Measurements from ENCODE around the gene DAPK1.

DAPK1 gene

GRCh38 chr9:87497604-87498045, at the start of gene DAPK1:
Gene DAPK1 (plus strand): TSS chr9:87497867. CDS start chr9:87499078, 1,211 bp downstream.
- DNase-seq (ENCODE audit: low read depth in 2 of 2): no peak

GRCh38 chr9:87451149-87451548, 46.5 kb upstream of the DAPK1 start:
- DNase-seq (ENCODE audit: low read depth in 2 of 2): no peak

DNA sequence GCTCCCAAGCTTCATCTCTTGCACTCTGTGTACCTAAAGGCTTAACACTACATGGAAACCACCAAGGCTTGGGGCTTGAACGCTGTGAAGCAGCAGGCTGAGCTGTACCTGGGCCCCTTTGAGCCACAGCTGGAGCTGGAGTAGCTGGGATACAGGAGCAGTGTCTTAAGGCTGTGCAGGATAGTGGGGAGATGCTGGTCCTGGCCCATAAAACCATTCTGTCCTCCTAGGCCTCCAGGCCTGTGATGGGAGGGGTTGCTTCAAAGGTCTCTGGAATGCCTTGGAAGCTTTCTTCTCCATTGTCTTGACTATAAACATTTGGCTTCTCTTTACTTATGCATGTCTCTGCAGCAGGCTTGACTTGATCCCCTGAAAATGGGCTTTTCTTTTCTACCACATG, 42.3 kb upstream of the DAPK1 start:
- no peak for DNase-seq (ENCODE audit: low read depth in 2 of 2)

DNA sequence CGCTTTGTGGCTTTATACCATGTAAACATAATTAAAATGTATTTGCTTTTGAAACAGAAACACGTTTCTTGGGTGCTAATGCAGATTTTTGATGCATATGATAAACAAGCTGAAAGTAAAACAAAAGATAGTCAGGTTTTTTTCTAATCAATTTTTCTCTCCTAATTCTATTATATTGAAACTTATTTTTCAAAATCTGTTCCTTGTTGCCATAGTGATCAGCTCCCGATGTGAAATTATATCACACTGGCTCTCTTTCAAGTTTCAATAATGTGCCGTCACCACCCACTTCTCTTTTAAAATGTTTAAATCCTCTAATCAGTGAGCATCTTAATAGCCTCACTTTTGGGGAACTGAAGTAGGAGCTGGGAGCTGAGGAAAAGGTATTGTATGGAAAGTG, 36.4 kb upstream of the DAPK1 start:
- no peak for DNase-seq (ENCODE audit: low read depth in 2 of 2)

DNA sequence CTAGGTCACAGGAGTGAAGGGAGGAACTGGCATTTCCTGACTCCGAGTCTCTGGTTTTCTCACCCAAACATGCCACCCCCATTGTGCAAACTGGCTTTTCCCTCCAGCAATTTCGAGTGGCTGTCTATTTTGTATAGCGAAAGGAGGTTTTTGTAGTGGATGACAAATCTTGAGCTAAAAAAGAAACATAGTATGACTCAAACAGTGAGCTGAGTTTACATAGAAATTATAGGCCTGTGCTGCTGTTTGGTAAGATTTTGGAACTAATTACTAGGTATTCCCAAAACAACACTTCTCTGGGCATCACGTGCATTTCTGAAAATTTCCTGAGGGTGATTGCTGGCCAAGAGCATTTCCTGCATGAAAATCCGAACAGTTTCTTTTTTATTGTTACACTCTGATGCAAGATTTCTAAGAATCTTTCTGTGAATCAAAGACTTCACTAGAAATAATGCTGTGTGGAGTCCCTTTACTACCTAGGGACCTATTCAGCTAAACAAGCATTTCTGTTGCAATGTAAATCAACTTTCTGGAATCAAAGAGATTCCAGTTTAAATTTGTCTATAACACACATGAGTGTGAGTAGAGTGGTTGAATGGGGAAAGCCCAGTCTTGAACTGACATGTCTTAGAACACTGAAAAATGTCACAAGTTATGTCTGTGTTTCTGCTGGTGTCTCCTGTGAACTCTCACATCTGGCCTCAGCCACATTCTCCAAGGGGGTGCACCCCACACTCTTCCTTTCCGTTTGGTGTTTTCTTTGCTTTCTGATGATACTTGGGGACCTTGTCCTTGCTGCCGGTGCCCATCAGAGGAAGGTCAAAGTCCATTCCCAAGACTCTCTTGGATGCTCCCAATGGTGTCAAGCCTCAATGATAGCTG, 33.3 kb upstream of the DAPK1 start:
- no peak for DNase-seq (ENCODE audit: low read depth in 2 of 2)

GRCh38 chr9:87464992-87465378, 32.7 kb upstream of the DAPK1 start:
- no peak for DNase-seq (ENCODE audit: low read depth in 2 of 2)

DNA sequence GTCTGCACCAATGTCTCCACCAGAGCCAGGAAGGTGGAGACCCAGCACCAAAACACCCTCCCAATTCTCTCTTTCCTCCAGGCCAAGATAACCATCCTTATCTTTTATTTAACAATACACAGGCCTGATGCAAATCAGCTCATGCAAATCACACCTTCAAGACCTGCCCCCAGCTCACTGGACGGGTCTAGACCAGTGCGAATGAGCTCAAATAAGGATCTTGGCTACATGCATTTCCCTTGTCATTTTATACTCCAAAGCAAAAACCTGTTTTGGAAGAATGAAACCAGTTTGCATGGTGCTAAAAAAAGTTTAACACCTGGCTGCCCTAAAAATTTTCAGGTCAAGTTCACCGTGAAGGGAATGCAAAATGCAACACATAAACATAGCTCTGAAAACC, 31.9 kb upstream of the DAPK1 start:
- DNase-seq (ENCODE audit: low read depth in 2 of 2): no peak

- DNase-seq (ENCODE audit: low read depth in 2 of 2): no peak
Measured at GRCh38 chr9:87467187-87467586, 30.5 kb upstream of the DAPK1 start.

DNA sequence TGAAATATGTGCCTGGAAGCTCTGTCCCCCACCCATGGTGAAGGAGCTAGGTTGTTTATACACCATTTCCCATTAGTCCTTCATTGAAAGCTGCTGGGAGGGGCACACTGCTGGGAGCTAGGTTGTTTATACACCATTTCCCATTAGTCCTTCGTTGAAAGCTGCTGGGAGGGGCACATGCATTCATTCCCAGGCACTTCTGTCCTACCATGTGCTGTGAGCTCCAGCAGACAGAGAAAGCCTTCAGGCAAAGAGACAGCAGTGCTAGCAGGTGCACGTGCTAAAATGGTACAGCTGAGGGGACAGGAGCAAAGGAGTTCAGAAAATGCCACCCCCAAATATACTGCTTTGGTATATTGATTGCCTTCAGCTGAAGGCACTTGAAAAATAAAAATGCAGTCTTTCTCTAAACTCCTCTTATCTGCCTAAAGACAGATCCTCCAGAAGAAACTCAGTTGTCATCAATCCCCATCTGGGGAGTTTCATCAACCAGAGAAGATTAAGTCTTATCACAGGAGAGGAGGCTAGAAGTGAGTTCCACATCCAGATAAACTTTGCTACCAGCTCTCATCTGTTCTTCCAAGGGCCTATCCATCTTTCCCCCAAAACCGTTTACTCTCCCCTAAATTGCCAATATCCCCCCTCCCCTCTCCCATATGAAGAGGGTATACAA, 27.7 kb upstream of the DAPK1 start:
- DNase-seq (ENCODE audit: low read depth in 2 of 2): no peak

GRCh38 chr9:87471746-87472145, 25.9 kb upstream of the DAPK1 start:
- no peak for DNase-seq (ENCODE audit: low read depth in 2 of 2)

DNA sequence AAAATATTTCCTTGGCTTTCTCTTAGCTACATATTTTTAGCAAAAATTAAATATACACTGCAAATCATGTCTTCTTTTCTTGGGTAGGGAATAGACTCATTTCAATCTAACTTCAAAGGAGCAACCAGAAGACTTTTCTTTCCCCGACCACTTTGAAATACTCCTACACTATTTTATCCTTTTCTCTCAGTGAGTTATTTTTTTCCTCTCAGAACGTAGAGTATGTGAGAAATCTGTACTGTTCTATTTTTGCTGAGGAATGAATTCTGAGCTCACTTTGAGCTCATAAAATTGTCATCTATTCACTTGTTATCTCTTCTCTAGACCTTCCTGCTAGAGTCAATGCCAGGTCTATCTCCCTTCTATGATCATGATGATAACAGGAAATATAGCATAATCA, 22.2 kb upstream of the DAPK1 start:
- DNase-seq (ENCODE audit: low read depth in 2 of 2): no peak

GRCh38 chr9:87478226-87478992, 19.3 kb upstream of the DAPK1 start:
- DNase-seq (ENCODE audit: low read depth in 2 of 2): no peak

DNA sequence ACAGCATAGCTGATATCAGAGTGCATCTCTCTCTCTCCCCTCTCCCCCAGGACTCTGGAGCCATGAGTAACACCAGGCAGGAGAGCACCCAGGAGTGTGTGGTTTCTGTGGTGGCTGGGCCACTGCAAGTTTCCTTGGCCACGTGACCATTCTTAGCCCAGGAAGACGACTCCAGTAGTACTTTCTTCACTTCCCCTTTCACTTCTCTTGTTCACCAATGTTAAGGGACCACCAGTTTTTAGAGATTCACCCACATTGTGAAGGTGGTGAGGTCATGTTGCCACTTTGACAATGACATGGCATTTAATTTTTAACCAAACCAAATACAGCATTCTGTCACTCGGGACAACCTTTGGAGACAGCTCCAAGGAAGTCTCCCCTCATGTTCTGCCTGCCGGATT, 17.9 kb upstream of the DAPK1 start:
- DNase-seq (ENCODE audit: low read depth in 2 of 2): no peak

DNA sequence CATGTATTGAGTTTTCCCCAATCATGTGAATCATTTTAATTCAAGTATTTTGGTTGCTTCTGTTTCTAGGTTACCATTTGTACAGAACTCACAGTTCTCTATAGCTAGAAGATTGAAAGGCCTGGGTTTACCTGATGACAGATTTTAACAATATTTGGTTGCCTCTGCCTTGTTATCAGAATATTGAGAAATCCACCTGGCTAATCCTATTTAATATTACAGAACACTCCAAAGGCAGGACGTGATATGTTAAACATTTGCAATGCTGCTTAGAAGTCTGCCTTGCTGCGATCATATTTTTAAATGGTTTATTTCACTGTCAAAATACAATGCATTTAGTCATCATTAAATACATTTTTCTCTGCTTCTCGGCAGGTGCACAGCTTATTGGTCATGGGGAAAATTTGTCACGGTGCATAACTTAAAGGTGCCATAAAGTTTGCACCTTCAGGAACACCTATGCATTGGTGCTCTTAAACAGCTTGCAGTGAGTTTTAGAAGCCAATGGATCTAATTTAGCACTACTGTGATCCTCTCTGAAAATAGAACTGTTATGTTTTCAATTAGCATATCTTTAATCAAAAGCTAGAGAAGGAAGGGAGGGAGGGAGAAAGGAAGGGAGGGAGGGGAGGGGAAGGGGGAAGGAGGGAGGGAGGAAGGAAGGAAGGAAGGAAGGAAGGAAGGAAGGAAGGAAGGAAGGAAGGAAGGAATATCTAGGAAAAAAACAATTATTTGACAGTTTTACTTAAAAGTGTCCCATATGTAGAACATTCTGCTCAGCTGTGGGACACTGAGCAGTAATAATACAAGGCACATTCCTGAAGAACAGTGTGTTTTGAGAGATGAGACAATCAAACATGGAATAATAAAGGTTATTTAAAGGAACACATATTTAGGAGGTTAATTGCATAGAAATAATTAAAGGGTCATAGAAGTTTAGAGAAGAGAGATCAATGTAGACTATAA, 15.5 kb upstream of the DAPK1 start:
- DNase-seq (ENCODE audit: low read depth in 2 of 2): no peak

DNA sequence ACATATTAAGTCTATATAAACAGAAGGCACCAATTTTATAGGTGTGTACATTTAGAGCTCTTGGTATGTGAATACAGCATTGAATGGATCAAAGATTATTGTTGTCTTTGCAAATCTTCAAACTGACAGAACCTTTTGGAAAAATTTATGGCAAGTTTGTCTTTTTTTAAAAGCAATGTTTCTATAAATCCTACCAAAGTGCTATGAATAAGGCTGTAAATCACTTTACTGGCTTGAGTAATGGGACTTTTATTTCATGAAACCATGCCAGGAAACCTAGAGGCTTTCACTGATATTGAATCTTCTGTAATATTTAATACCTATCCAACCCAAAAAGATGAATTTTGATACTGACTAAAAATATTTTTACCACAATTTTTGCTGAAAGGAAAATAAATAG, 7.4 kb upstream of the DAPK1 start:
- DNase-seq (ENCODE audit: low read depth in 2 of 2): no peak

- DNase-seq (ENCODE audit: low read depth in 2 of 2): no peak
Measured at GRCh38 chr9:87490907-87491306, 6.8 kb upstream of the DAPK1 start.

GRCh38 chr9:87491523-87491922, 6.1 kb upstream of the DAPK1 start:
- DNase-seq (ENCODE audit: low read depth in 2 of 2): no peak

DNA sequence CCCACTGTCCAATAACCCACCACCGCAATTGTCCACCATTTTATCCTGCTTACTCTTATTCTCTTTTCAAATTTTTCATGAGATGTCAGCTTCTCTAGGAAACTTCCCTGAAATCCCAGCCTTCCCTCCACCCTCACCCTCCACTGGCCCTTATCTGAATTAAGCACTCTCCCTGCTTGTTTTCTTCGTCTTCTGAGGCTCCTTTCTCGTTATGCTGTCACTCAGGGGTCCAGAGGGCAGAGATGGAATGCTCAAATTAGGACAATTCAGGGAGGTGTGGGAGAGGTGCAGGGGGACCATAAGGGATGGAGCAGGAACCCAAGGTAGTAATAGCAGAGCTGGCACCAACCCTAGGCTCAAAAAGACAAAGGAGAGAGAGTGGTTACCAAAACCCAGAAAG, 5.0 kb upstream of the DAPK1 start:
- DNase-seq (ENCODE audit: low read depth in 2 of 2): no peak

DNA sequence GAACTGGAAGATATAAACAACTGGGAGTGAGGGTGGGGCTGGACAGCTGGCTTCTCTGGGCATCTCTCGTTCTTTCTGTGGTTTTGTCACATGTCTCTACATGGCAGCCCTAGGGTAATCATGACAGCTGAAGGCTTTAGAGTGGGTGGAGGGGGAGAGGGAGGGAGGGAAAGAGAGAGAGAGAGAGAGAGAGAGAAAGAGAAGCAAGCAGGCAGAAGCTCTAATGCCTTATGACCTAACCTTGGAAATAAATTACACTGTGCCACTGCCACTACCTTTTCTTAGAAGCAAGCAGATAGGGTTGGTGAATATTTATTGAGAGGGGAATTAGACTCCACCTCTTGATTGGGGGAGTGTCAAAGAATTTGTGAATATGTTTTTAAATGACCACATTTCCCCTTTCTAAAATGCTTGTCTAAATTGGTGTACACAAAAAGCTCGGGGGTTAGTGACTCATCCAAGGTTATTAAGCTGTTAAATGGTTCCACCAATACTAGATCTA, 2.6 kb upstream of the DAPK1 start:
- no peak for DNase-seq (ENCODE audit: low read depth in 2 of 2)

- DNase-seq (ENCODE audit: low read depth in 2 of 2): no peak
Measured at GRCh38 chr9:87497080-87497603, 525 bp upstream of the DAPK1 start.
